ENCODE measurements around the gene CARNS1. TPM values are rescaled to one million over a fixed set of nuclear protein-coding genes. Genes with fewer than 3 reads are reported as not detected.

CARNS1 gene
- total and polyA plus RNA-seq, 9 of the 15 experiments (the other 6 are each of a cell fraction or from before 2014, with no cell fraction given), result 0.01 to 0.18 (median 0.06) TPM; not detected in 3

DNA sequence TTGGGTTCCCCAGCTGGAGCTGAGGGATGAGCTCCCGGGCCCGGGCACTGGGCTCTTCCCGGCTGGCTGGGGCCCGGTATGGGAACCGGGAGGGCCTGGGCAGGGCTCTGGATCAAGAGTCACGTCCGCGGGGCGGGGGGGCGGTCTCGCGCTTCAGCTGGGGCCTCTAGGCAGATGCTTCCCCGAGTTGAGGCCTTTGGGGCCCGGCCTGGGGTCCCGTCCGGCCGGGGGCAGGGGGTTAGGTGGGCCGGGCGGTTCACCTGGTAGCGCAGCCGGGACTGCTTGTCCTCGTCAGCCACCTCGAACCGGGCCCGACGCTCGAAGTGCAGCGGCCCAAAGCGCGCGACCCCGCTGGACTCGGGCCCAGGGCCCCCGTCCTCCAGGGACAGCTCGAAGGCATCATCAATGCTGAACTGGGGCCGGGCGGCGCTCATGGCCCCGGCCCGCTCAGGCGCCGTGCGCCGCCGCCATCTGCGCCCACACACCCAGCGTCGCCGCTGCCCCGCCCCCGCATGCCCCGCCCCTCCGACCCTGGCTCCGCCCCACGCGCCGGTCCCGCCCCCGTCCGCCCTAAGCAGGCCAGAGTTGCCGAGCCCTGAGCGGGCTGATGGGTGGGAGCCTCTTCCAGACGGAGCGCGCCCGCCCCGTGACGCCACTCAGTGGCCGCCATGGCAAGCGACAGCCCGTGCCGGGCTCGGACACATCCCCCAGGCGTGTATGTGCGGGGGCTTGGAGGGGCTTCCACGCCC, 53.5 kb downstream of the CARNS1 start, which contains the start of gene TMEM134 (continued):
- TF ChIP-seq RBM14 (IDR thresholded peaks at IDR 0.05; ENCODE audit: borderline replicate concordance, insufficient read depth, low read depth, low read length) (no peak), THRA (IDR thresholded peaks at IDR 0.05) (no peak), EGR1 (conservative IDR thresholded peaks at IDR 0.05) (peak; percentile 72), NFE2L1 (tag; IDR thresholded peaks at IDR 0.05; ENCODE audit: borderline replicate concordance, low read depth) (no peak), TAF9B (IDR thresholded peaks at IDR 0.05; ENCODE audit: partially characterized antibody) (no peak), CBFA2T3 (IDR thresholded peaks at IDR 0.05) (no peak), HDAC6 (IDR thresholded peaks at IDR 0.05; ENCODE audit: low read depth, low read length) (no peak), ZNF780A (CRISPR knock-in tag; IDR thresholded peaks at IDR 0.05) (0 out of 2 replicates have a peak, but pooled peaks have one; percentile 17), SRSF7 (optimal IDR thresholded peaks at IDR 0.05; ENCODE audit: low read depth, low read length) (no peak), RBFOX2 (IDR thresholded peaks at IDR 0.05; ENCODE audit: low read depth, low read length) (peak; percentile 91), FOXP4 (CRISPR knock-in tag; IDR thresholded peaks at IDR 0.05; ENCODE audit: borderline replicate concordance) (no peak)
- TF ChIP-seq, protein P1, sequence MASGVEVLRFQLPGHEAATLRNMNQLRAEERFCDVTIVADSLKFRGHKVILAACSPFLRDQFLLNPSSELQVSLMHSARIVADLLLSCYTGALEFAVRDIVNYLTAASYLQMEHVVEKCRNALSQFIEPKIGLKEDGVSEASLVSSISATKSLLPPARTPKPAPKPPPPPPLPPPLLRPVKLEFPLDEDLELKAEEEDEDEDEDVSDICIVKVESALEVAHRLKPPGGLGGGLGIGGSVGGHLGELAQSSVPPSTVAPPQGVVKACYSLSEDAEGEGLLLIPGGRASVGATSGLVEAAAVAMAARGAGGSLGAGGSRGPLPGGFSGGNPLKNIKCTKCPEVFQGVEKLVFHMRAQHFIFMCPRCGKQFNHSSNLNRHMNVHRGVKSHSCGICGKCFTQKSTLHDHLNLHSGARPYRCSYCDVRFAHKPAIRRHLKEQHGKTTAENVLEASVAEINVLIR (CRISPR knock-in tag; IDR thresholded peaks at IDR 0.05), result peak; percentile 66
- TF ChIP-seq, protein P2, sequence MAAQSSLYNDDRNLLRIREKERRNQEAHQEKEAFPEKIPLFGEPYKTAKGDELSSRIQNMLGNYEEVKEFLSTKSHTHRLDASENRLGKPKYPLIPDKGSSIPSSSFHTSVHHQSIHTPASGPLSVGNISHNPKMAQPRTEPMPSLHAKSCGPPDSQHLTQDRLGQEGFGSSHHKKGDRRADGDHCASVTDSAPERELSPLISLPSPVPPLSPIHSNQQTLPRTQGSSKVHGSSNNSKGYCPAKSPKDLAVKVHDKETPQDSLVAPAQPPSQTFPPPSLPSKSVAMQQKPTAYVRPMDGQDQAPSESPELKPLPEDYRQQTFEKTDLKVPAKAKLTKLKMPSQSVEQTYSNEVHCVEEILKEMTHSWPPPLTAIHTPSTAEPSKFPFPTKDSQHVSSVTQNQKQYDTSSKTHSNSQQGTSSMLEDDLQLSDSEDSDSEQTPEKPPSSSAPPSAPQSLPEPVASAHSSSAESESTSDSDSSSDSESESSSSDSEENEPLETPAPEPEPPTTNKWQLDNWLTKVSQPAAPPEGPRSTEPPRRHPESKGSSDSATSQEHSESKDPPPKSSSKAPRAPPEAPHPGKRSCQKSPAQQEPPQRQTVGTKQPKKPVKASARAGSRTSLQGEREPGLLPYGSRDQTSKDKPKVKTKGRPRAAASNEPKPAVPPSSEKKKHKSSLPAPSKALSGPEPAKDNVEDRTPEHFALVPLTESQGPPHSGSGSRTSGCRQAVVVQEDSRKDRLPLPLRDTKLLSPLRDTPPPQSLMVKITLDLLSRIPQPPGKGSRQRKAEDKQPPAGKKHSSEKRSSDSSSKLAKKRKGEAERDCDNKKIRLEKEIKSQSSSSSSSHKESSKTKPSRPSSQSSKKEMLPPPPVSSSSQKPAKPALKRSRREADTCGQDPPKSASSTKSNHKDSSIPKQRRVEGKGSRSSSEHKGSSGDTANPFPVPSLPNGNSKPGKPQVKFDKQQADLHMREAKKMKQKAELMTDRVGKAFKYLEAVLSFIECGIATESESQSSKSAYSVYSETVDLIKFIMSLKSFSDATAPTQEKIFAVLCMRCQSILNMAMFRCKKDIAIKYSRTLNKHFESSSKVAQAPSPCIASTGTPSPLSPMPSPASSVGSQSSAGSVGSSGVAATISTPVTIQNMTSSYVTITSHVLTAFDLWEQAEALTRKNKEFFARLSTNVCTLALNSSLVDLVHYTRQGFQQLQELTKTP (IDR thresholded peaks at IDR 0.05; ENCODE audit: low read depth in 1 of 2, partially characterized antibody in 2 of 2), result no peak
- TF ChIP-seq, protein P3, sequence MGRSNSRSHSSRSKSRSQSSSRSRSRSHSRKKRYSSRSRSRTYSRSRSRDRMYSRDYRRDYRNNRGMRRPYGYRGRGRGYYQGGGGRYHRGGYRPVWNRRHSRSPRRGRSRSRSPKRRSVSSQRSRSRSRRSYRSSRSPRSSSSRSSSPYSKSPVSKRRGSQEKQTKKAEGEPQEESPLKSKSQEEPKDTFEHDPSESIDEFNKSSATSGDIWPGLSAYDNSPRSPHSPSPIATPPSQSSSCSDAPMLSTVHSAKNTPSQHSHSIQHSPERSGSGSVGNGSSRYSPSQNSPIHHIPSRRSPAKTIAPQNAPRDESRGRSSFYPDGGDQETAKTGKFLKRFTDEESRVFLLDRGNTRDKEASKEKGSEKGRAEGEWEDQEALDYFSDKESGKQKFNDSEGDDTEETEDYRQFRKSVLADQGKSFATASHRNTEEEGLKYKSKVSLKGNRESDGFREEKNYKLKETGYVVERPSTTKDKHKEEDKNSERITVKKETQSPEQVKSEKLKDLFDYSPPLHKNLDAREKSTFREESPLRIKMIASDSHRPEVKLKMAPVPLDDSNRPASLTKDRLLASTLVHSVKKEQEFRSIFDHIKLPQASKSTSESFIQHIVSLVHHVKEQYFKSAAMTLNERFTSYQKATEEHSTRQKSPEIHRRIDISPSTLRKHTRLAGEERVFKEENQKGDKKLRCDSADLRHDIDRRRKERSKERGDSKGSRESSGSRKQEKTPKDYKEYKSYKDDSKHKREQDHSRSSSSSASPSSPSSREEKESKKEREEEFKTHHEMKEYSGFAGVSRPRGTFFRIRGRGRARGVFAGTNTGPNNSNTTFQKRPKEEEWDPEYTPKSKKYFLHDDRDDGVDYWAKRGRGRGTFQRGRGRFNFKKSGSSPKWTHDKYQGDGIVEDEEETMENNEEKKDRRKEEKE (IDR thresholded peaks at IDR 0.05; ENCODE audit: borderline replicate concordance in 1 of 2, control insufficient read depth in 1 of 2, low read depth in 2 of 2, low read length in 1 of 2), result no peak

Measured in K562 (cell line).